GM19023 (cell line): Measurements from ENCODE around the gene DNAJC4.

Experiments
- ATAC-seq: cut with Tn5 transposase; IDR thresholded peaks from one replicate; pipeline ENCODE4 v1.9.1; 2021; ENCODE audit warnings: mild to moderate bottlenecking, moderate library complexity; ENCODE audit not compliant: unreplicated experiment

Gene DNAJC4

GRCh38 chr11:64243236-64243854, 13.0 kb downstream of the DNAJC4 start:
- ATAC-seq = no peak

- no peak for ATAC-seq
Observed at GRCh38 chr11:64244107-64244506, 13.8 kb downstream of the DNAJC4 start.

- ATAC-seq = no peak
Observed at GRCh38 chr11:64244966-64245365, 14.6 kb downstream of the DNAJC4 start.

GRCh38 chr11:64245401-64245796, 15.1 kb downstream of the DNAJC4 start:
- no peak for ATAC-seq

- ATAC-seq = no peak
Observed at GRCh38 chr11:64245797-64246620, 15.7 kb downstream of the DNAJC4 start.

- ATAC-seq = peak; percentile 7
Observed at GRCh38 chr11:64246621-64246870, 16.2 kb downstream of the DNAJC4 start.

GRCh38 chr11:64246871-64247728, 16.8 kb downstream of the DNAJC4 start, which contains the start of gene PPP1R14B:
TSS of gene PPP1R14B (minus strand) at chr11:64246943. CDS start at chr11:64246673, 270 bp downstream.
- ATAC-seq = peak; percentile 47

- no peak for ATAC-seq
Observed at GRCh38 chr11:64247729-64248531, 17.6 kb downstream of the DNAJC4 start.

- no peak for ATAC-seq
Observed at GRCh38 chr11:64248578-64248977, 18.2 kb downstream of the DNAJC4 start.

- ATAC-seq = no peak
Observed at GRCh38 chr11:64249038-64249437, 18.7 kb downstream of the DNAJC4 start.

GRCh38 chr11:64249563-64250414, 19.4 kb downstream of the DNAJC4 start:
- ATAC-seq = no peak

- no peak for ATAC-seq
Observed at GRCh38 chr11:64250415-64251015, 20.2 kb downstream of the DNAJC4 start.

GRCh38 chr11:64251016-64251752, 20.8 kb downstream of the DNAJC4 start, which contains the start of gene PLCB3:
TSS of gene PLCB3 (plus strand) at chr11:64251530. CDS start at chr11:64251650, 120 bp downstream.
- ATAC-seq = peak; percentile 38

- no peak for ATAC-seq
Observed at GRCh38 chr11:64251753-64252002, 21.3 kb downstream of the DNAJC4 start.

- ATAC-seq = no peak
Observed at GRCh38 chr11:64252003-64252872, 21.9 kb downstream of the DNAJC4 start.

GRCh38 chr11:64253043-64253442, 22.7 kb downstream of the DNAJC4 start:
- no peak for ATAC-seq

GRCh38 chr11:64253481-64253880, 23.1 kb downstream of the DNAJC4 start:
- no peak for ATAC-seq

- ATAC-seq = no peak
Observed at GRCh38 chr11:64254326-64254725, 24.0 kb downstream of the DNAJC4 start.
